Measurements from ENCODE around the gene SPHK1.

SPHK1 gene

GRCh38 chr17:76384987-76385891 lies 830 bp downstream of the SPHK1 start:
- DNase-seq (ENCODE audit: low spot score) = peak; percentile 38

DNA sequence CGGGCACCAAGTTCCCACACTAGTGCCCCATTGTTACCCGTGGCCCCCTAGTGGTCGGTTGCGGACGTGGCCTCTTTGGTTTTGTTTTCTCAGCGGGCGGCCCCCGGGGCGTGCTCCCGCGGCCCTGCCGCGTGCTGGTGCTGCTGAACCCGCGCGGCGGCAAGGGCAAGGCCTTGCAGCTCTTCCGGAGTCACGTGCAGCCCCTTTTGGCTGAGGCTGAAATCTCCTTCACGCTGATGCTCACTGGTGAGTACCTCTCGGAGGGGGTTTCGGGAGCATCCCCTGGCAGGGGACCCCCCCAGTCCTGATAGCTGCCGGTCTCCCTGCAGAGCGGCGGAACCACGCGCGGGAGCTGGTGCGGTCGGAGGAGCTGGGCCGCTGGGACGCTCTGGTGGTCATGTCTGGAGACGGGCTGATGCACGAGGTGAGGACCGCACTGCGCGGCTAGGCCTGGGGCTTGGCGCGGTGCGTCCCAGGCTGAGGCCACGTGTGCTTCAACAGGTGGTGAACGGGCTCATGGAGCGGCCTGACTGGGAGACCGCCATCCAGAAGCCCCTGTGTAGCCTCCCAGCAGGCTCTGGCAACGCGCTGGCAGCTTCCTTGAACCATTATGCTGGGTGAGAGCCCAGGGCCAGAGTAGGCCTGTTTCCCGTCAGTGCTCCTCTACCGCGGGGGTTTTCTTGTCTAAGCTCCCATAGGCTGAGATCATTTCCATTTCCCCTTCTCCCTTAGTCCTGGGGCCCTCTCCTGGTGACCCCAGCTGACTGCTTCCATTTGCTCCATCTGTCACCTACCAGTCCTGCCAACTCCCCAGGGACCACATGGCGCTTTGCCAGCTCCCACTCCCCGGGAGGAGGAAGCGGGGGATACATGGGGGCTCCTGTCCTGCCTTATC lies 1.7 kb downstream of the SPHK1 start:
- peak; percentile 66 for DNase-seq (ENCODE audit: low spot score)

GRCh38 chr17:76386966-76387765 lies 2.8 kb downstream of the SPHK1 start:
- DNase-seq (ENCODE audit: low spot score) = no peak

DNA sequence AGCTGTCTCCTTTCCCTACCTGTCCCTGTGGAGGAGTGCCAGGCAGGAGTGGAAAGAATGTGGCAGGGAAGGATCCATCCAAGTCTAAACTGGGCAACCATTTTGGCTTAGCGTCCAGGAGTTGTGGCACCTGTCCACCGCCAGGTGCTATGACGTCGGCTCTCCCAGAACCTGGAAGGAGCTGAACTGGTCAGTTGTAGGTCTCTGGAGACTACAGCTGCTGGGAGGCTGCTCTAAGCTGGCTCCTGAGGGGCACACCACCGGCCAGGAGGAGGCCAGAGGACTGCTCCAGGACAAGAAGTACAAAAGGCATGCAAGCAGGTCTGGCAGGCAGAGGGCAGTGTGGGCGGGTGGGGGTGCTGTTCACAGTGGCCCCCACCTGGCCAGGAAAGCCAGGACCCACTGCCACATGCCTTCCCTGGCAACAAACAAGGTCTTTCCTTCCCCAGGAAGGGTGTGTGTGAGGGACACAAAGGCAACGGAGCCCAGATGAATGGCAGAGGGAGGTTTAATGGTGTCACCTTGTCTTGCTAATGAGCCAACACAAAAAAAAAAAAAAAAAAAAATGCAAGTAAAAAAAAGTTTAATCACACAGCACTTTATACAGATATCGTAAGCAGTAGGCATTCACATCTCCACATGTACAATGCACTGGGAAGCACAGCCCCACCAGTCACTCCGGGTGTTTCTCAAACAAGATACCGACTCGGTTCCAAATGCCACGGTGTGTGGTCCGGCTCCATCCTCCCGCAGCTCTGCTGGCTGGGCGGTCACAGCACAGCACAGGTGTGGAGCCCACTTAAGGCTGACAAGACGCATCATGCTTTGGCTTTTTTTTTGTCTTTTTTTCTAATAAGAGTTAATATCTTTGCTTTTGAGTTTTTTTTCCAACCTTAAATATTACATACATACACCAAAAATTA lies 4.8 kb downstream of the SPHK1 start:
- no peak for DNase-seq (ENCODE audit: low spot score)

GRCh38 chr17:76390003-76390421 lies 5.6 kb downstream of the SPHK1 start:
- no peak for DNase-seq (ENCODE audit: low spot score)

GRCh38 chr17:76391200-76391715 lies 6.8 kb downstream of the SPHK1 start:
- DNase-seq (ENCODE audit: low spot score) = no peak

GRCh38 chr17:76394166-76394565 lies 9.8 kb downstream of the SPHK1 start:
- DNase-seq (ENCODE audit: low spot score) = no peak

- DNase-seq (ENCODE audit: low spot score) = no peak
These were observed 11.6 kb downstream of the SPHK1 start for GRCh38 chr17:76395980-76396379.

DNA sequence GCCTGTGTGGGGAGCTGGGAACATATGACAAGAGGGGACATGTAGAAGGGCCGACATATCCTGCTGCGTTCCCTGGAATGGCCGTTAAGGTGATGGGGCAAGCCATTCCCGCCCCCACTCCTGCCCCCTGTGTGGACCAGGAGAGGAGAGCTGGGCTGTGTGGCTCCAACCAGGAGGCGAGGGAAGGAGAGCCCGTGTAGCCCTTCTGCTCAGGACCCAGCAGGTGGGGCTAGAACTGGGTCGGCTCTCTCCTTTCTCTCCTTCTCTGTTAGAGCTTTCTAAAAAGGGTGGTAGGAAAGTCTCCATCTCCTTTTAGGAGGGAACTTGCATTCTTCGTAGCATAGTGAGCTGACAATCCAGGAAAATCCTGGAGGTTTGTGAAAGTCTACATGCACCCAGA lies 12.8 kb downstream of the SPHK1 start:
- no peak for DNase-seq (ENCODE audit: low spot score)

- peak; percentile 64 for DNase-seq (ENCODE audit: low spot score)
These were observed 13.5 kb downstream of the SPHK1 start for GRCh38 chr17:76397687-76398522.

DNA sequence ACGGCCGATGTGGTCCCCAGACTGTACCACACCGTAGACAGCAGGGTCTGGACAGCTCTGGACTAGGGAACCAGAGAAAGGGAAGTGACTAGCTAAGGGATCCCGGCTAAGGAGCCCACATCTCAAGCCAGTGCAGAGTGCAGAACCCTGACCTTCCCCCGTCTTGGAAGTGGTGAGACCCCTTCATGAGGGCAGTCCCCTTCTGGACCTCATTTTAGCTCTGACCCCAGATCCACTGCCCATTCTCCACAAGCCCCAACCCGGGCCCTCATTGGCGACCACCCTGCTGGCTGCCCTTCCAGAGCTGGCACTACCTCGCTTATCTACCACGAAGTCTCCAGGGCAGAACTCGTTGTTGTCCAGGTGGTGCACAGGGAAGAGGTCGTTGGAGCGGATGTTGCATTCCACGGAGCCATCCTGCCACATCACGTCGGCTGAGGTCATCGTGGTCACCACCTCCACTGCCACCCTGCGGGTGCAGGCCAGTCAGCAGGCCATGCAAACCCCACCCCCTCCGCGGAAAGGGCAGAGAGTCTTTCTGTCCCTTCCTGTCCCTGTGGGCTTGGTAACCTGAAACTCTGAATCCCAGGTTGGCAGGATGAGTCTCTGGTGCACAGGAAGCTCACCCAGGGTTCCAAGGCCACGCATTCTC lies 14.2 kb downstream of the SPHK1 start:
- DNase-seq (ENCODE audit: low spot score) = peak; percentile 67

DNA sequence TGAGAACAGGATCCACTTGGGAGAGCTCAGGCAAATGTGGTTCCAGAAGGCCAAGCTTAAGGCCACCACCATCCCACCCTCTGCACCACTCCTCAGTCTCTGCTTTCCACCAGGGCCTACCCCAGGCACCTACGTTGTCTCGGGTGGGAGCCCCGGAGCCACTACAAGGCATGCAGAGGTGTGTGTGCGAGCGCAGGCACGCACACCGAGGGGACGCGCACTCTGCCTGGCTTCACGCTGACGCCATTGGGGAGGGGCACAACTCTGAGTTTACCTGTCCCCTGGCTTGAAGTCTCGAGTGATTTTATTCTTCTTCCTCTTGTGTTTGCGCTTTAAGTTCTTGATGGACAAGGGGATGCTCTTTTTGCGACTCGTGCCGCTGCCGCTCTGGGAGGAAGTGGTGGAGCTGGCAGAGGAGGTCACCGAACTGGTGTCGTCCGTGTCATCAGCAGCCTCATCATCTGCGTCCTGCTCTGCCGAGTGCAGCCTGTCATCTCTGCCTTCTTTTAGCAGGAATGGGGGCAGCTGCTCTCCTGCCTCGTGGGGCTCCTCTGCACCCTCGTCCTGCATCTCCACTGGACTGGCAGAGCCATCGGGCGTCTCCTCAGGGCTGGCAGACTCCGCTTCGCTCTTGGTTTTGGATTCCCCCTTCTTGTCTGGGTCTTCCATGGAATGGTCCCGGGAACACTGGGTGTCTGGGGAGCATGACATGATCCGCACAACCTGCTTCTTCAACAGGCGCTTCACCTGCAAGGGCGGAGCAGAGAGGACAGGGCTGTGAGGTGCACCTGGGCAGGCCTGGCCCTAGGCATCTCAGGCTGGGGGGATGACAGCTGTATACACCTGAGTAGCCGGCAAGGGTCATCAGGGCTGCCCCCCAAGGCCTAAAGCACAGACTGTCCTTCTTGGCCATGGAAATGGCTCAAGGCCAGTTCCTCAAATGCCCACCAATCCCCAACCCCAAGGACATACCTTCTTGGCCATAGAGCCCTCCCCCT lies 15.1 kb downstream of the SPHK1 start:
- no peak for DNase-seq (ENCODE audit: low spot score)

DNA sequence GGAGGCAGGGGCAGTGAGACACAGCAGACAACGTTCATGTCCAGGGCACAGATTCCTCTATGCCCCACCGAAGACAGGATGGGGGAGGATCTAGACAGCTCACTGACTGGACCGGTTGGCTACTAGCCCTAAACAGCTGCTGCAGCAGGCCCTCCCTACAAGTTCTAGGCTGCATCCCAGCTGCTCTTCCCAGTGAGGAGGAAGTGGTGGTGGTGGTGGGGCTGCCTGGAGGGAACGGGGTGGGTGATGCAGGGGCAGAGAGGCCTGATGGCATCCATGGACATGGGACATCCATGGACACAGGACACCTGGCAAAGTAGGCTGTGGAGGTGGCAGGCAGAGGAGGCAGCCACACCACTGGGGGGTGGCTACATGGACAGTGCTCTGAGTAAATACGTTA lies 18.3 kb downstream of the SPHK1 start:
- DNase-seq (ENCODE audit: low spot score) = no peak

- DNase-seq (ENCODE audit: low spot score) = no peak
These were observed 19.8 kb downstream of the SPHK1 start for GRCh38 chr17:76404256-76404655.

GRCh38 chr17:76404976-76405563 lies 20.7 kb downstream of the SPHK1 start:
- DNase-seq (ENCODE audit: low spot score) = no peak

DNA sequence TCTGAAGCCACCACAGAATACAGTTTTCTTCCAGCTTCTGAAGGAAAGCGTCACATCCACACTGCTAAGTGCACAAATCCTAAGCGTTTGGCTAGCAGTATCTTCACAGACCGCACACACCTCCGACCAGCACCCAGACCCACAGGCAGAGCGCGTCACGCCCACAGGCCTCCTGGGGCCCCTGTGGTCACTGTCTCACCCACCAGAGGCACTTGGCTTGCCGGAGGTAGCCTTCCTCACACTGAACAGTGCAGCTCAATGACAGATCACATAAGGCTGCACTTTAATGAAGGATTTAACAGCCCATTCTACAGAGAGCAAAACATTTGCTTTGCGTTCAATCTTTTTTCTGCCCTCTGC lies 21.2 kb downstream of the SPHK1 start:
- no peak for DNase-seq (ENCODE audit: low spot score)

DNA sequence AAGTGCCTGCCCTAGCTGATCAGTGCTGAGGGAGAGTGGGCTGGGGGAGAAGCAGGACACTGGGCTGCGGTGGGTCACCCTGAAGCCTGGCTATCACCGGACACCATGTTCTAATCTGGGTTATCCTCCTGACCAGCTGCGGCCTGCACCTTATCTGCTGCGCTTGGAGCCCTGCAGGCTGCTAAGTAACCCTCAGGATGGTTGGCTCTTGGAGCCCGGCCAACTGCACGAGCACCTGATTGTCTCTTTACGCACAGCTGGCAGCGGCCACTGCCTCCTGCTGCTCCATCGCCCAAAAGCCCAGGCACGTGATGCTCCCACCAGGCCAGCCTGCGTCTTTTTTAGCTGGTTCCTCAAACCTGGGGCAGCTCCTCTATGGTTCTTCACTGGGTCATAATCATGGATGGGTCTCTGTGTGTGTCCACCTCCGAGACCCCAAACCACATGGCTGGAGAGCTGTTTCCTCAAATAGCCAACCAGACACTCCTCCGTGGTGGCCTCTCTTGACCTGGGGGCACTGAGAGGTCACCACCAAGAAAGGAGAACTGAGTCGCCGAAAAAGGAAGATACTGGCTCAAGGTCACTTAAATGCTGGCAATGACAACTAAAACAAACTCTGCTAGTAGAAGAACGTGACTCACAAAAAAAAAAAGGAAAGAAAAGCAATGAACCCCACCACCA lies 21.7 kb downstream of the SPHK1 start:
- no peak for DNase-seq (ENCODE audit: low spot score)

Data from SW480 (cell line).